Measurements from ENCODE around the gene PRKG1. TPM values are rescaled to one million over a fixed set of nuclear protein-coding genes. Genes with fewer than 3 reads are reported as not detected.
"Not testable (repeated sequence)": the region's sequence is repeated elsewhere in the genome, so short reads cannot be mapped to it uniquely, and the experiment has no call there.

PRKG1 gene
- polyA plus RNA-seq, 3 donors = 12.9 to 15.4 (median 13.7) TPM

GRCh38 chr10:51112013-51112412, 37.7 kb downstream of the PRKG1 start:
- no peak for DNase-seq (ENCODE audit: low read depth in 3 of 3, low spot score in 2 of 3)

- DNase-seq (ENCODE audit: low read depth in 3 of 3, low spot score in 2 of 3) = no peak
These were observed 38.7 kb downstream of the PRKG1 start for GRCh38 chr10:51113007-51113406.

- no peak for DNase-seq (ENCODE audit: low read depth in 3 of 3, low spot score in 2 of 3)
These were observed 42.9 kb downstream of the PRKG1 start for GRCh38 chr10:51117053-51117660.

- DNase-seq (ENCODE audit: low read depth in 3 of 3, low spot score in 2 of 3) = peak in 1 of 3 donors; percentile 12
These were observed 43.5 kb downstream of the PRKG1 start for GRCh38 chr10:51117794-51118193.

GRCh38 chr10:51119441-51119840, 45.2 kb downstream of the PRKG1 start:
- DNase-seq (ENCODE audit: low read depth in 3 of 3, low spot score in 2 of 3) = no peak

- no peak for DNase-seq (ENCODE audit: low read depth in 3 of 3, low spot score in 2 of 3)
These were observed 47.6 kb downstream of the PRKG1 start for GRCh38 chr10:51121861-51122260.

- DNase-seq (ENCODE audit: low read depth in 3 of 3, low spot score in 2 of 3) = no peak
These were observed 50.6 kb downstream of the PRKG1 start for GRCh38 chr10:51124852-51125251.

- no peak for DNase-seq (ENCODE audit: low read depth in 3 of 3, low spot score in 2 of 3)
These were observed 51.2 kb downstream of the PRKG1 start for GRCh38 chr10:51125518-51125917.

GRCh38 chr10:51129946-51130544, 55.8 kb downstream of the PRKG1 start:
- DNase-seq (ENCODE audit: low read depth in 3 of 3, low spot score in 2 of 3) = no peak

- DNase-seq (ENCODE audit: low read depth in 3 of 3, low spot score in 2 of 3) = no peak
These were observed 63.7 kb downstream of the PRKG1 start for GRCh38 chr10:51137756-51138529.

- DNase-seq (ENCODE audit: low read depth in 3 of 3, low spot score in 2 of 3) = no peak
These were observed 64.9 kb downstream of the PRKG1 start for GRCh38 chr10:51139176-51139575.

GRCh38 chr10:51141010-51141409, 66.7 kb downstream of the PRKG1 start:
- no peak for DNase-seq (ENCODE audit: low read depth in 3 of 3, low spot score in 2 of 3)

- no peak for DNase-seq (ENCODE audit: low read depth in 3 of 3, low spot score in 2 of 3)
These were observed 70.0 kb downstream of the PRKG1 start for GRCh38 chr10:51144161-51144781.

- no peak for DNase-seq (ENCODE audit: low read depth in 3 of 3, low spot score in 2 of 3)
These were observed 71.1 kb downstream of the PRKG1 start for GRCh38 chr10:51145375-51145774.

- no peak for DNase-seq (ENCODE audit: low read depth in 3 of 3, low spot score in 2 of 3)
These were observed 73.5 kb downstream of the PRKG1 start for GRCh38 chr10:51147644-51148399.

- DNase-seq (ENCODE audit: low read depth in 3 of 3, low spot score in 2 of 3) = no peak
These were observed 82.6 kb downstream of the PRKG1 start for GRCh38 chr10:51156926-51157325.

- no peak for DNase-seq (ENCODE audit: low read depth in 3 of 3, low spot score in 2 of 3)
These were observed 84.5 kb downstream of the PRKG1 start for GRCh38 chr10:51158832-51159231.

GRCh38 chr10:51159841-51160240, 85.6 kb downstream of the PRKG1 start:
- no peak for DNase-seq (ENCODE audit: low read depth in 3 of 3, low spot score in 2 of 3)

- no peak for DNase-seq (ENCODE audit: low read depth in 3 of 3, low spot score in 2 of 3)
These were observed 87.7 kb downstream of the PRKG1 start for GRCh38 chr10:51162002-51162401.

GRCh38 chr10:51163380-51164049, 89.2 kb downstream of the PRKG1 start:
- not testable (repeated sequence) for DNase-seq (ENCODE audit: low read depth in 3 of 3, low spot score in 2 of 3)

Measured in right renal cortex interstitium (tissue), 3 donors.